Retina (tissue), 1 donor: ENCODE data around the gene ITPR3.
A peak's percentile ranks its signal among the peaks of the same experiment; 100 is the strongest.

Experiments used
- DNase-seq: peaks from one replicate; pipeline ENCODE4 v3.0.0-alpha.2; 2016

ITPR3 gene

GRCh38 chr6:33742837-33743236 lies 121.7 kb downstream of the ITPR3 start:
- DNase-seq, result no peak

DNA sequence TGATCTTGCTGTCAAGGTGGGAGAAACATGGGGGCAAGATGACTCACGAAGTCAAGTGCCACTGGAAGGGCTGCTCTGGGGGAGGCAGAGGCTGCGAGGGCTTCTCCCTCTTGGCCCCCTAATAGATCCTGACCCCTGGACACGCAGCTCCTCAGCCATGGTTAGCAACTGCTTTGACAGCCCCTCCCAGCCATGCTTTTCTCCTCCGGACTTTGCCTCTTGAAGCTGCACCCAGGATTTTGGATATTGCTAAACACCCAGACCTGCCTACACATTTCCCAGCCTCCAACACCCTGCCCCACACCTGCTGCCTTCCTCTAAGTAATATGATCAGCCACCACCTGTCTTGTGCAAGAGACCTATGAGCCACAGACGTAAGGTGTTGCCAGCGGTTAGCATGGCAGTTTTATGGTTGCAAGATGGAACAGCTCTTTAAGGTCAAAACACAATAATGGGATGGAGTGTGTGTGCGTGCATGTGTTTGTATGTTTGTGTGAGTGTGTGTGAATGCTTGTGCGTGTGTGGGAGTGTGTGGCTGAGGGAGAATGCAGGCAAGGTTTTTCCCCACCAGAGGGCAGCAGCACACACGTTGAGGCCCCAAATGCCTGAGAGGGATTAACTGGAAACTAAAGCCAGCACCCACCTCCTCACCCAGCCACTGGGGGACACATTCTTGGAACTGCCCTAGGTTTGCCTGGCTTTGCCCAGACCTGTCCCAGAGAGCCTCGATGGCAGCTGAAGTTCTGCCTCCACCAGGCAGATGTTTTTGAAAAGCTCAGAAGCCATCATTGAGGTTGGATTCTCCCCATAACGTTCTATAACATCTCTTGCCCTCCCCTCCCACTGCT lies 123.1 kb downstream of the ITPR3 start:
- DNase-seq, result peak; percentile 90

DNA sequence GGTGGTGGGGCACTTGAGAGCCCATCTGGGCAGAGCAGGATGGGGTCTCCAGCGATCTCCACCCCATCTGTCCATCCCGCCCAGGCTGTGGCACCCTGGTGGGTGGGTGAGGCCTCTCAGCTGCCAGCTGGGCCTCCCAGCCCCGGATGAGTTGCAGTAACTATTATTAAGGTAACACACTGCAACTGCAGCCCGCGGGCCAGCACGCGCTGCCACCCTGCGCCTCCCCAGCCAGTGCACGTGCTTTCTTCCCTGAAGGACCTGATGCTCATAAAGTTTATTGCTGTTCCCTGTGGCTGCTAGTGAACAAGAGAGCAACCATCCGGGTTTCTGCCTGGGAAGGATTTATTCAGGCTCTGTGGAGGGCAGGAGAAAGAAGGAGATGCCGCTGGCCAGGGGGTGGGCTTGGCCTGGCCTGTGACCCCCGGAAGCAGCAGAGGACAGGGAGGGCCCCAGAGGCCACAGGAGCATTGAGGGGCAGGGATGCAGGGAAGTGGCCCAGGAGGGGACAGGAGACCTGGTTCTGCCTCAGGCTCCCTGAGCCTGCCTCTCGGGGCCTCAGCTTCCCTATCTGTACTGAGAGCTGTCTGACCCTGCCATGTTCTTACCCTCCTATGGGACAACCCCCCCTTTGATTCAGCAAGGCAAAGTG lies 123.9 kb downstream of the ITPR3 start:
- DNase-seq, result no peak

DNA sequence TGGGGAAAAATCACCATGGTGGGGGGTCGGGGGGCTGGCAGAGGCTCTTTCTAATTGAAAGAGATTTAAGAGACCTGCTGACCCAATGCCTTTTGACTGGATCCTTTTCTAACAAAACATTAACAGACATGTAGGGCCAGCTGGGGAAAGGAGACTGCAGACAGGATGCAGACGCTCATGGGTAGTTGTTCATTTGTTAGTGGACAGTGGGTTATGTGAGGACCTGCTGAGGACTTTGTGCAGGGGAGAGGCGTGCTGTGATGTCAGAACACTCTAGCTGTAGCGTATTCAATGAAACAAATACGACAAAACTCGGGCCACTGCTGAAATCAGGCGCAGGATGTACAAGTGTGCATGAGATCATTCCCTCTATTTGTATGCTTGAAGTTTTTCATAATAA lies 124.4 kb downstream of the ITPR3 start:
- no peak for DNase-seq
